Natural killer cell (primary cell): ENCODE measurements around the gene TAS2R43. TPM values are rescaled to one million over a fixed set of nuclear protein-coding genes. Genes with fewer than 3 reads are reported as not detected.
A peak's percentile ranks its signal among the peaks of the same experiment; 100 is the strongest.
"Not testable (repeated sequence)": the region's sequence is repeated elsewhere in the genome, so short reads cannot be mapped to it uniquely, and the experiment has no call there.

Experiments used
- ATAC-seq, 3 donors: fragments of 150-1000 bp in 2 of 3; fragments of 200-7000 bp in 1 of 3; cut with Tn5 transposase; 1 replicate in 1 of 3; 2 replicates in 2 of 3; pipeline ENCODE4 v1.10.0; 2021; ENCODE audit warnings: mild to moderate bottlenecking in 2 of 3, moderate library complexity in 2 of 3
- DNase-seq, 2 donors: peaks; one replicate each; pipeline versions ENCODE4 v3.0.0 to v3.0.0-alpha.2; 2013 to 2021; ENCODE audit warnings: mixed read lengths in 1 of 2
- H3K27ac ChIP-seq: one replicate; pipeline ENCODE4 v1.5.1; 2013; ENCODE audit warnings: mild to moderate bottlenecking, low read length
- H3K27me3 ChIP-seq: one replicate; pipeline ENCODE4 v1.6.1; 2013; ENCODE audit warnings: low read length; ENCODE audit not compliant: control insufficient read depth, insufficient read depth
- H3K36me3 ChIP-seq: one replicate; pipeline ENCODE4 v1.6.1; 2013; ENCODE audit warnings: low read length; ENCODE audit not compliant: control insufficient read depth, insufficient read depth
- H3K4me1 ChIP-seq: one replicate; pipeline ENCODE4 v1.6.1; 2013; ENCODE audit warnings: low read length; ENCODE audit not compliant: control insufficient read depth, insufficient read depth
- H3K4me3 ChIP-seq: one replicate; pipeline ENCODE4 v1.5.1; 2013; ENCODE audit warnings: low read length
- H3K9me3 ChIP-seq: one replicate; pipeline ENCODE4 v1.6.1; 2013; ENCODE audit warnings: low read length; ENCODE audit not compliant: control insufficient read depth, insufficient read depth
- H3K27ac Mint-ChIP-seq, 2 donors: one replicate each; pipeline ENCODE4 v1.8.0; 2022; ENCODE audit warnings: mild to moderate bottlenecking in 2 of 2, mixed read lengths in 2 of 2, moderate library complexity in 1 of 2
- H3K27me3 Mint-ChIP-seq, 2 donors: one replicate each; pipeline ENCODE4 v1.8.0; 2022; ENCODE audit warnings: low read depth in 2 of 2, mixed read lengths in 2 of 2
- H3K36me3 Mint-ChIP-seq: one replicate; pipeline ENCODE4 v1.8.0; 2022; ENCODE audit warnings: mixed read lengths
- H3K4me1 Mint-ChIP-seq, 2 donors: one replicate each; pipeline ENCODE4 v1.8.0; 2022; ENCODE audit warnings: mixed read lengths in 2 of 2
- H3K4me3 Mint-ChIP-seq: one replicate; pipeline ENCODE4 v1.8.0; 2022; ENCODE audit warnings: mild to moderate bottlenecking, moderate library complexity, mixed read lengths
- H3K9me3 Mint-ChIP-seq, 2 donors: one replicate each; pipeline ENCODE4 v1.8.0; 2022; ENCODE audit warnings: mixed read lengths in 2 of 2
- CTCF ChIP-seq: fragments of 200-600 bp; IDR thresholded peaks from one replicate; pipeline ENCODE4 v1.8.0; 2022; ENCODE audit warnings: antibody characterized with exemption
- WGBS: methylation state at CpG from one replicate; pipeline ENCODE4 v1.1.7; 2013; ENCODE audit warnings: missing lambda C conversion rate; ENCODE audit not compliant: insufficient coverage; 5-methylcytosine and 5-hydroxymethylcytosine counted together
- intact Hi-C: fragments of 100-400 bp; cut with micrococcal nuclease; formaldehyde crosslinking; loops from one replicate; pipeline ENCODE4 v1.14.2; 2022
- total RNA-seq, 4 donors: library from RNA; stranded (reverse); fragments of 120-200 nt in 1 of 4; gene quantifications; one replicate each; pipeline versions ENCODE4 v1.2.3 to v1.2.4, GENCODE V29; 2013 to 2022

Gene TAS2R43
- total RNA-seq, 3 donors from 2014 or later (not counting 1 experiment from before 2014, with no cell fraction given), result 2.1 to 6.7 (median 4.5) TPM

- TF ChIP-seq CTCF, result no peak
- Mint-ChIP-seq H3K27me3 (no peaks in the 10 kb centered on the region), H3K9me3 (no peaks in the 10 kb centered on the region), H3K27ac (no peak overlapping the region), H3K36me3 (no peaks in the 10 kb centered on the region), H3K4me3 (no peak overlapping the region), H3K4me1 (peaks cover 23 to 31% of the 10 kb centered on the region in 2 donors)
- no peaks in the 10 kb centered on the region for H3K9me3 ChIP-seq
- H3K4me1 ChIP-seq, result no peaks in the 10 kb centered on the region
- H3K27ac ChIP-seq, result no peak overlapping the region
- WGBS, result 0% methylated on average over 1 of the region's 1 CpG
- ATAC-seq, result no peak
- H3K4me3 ChIP-seq, result no peak overlapping the region
- H3K36me3 ChIP-seq, result no peaks in the 10 kb centered on the region
- no peaks in the 10 kb centered on the region for H3K27me3 ChIP-seq
- intact Hi-C loops, result no loop called here
- no peak for DNase-seq
Measured at GRCh38 chr12:11070999-11071398, 21.1 kb downstream of the TAS2R43 start.

DNA sequence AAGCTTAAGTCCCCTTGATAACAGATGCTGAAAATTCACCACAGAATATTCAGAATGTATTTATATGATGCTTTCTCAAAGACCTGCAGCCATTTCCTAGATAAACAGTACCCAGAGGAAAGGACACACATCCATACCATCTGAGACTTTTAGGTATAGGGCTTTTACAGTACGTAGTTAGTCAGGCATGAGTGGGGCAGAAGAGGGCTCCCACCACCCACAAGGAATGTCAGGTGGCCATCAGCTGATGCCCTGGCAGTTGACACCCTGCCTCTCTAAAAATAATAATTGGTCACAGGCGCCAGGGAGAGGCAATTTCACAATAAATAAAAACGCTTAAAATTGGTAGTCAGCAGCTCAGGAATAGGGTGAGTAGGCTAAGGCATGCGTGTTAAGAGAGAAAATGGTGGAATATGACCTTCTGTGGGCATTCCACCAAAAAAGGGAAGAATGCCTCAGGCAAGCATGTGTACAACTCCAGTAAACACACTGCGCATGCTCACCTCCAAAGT, 22.2 kb downstream of the TAS2R43 start:
- H3K9me3 ChIP-seq, result no peaks in the 10 kb centered on the region
- no peaks in the 10 kb centered on the region for H3K27me3 ChIP-seq
- ATAC-seq, result no peak
- no peaks in the 10 kb centered on the region for H3K36me3 Mint-ChIP-seq
- H3K27me3 Mint-ChIP-seq, result no peaks in the 10 kb centered on the region
- H3K36me3 ChIP-seq, result no peaks in the 10 kb centered on the region
- no peak overlapping the region for H3K4me3 ChIP-seq
- no peak overlapping the region for H3K27ac Mint-ChIP-seq
- peaks cover 23 to 32% of the 10 kb centered on the region in 2 donors for H3K4me1 Mint-ChIP-seq
- 75% methylated on average over 4 of the region's 5 CpGs for WGBS
- no peak overlapping the region for H3K4me3 Mint-ChIP-seq
- intact Hi-C loops, result no loop called here
- DNase-seq, result no peak
- H3K4me1 ChIP-seq, result no peaks in the 10 kb centered on the region
- TF ChIP-seq CTCF, result no peak
- no peak overlapping the region for H3K27ac ChIP-seq
- no peaks in the 10 kb centered on the region for H3K9me3 Mint-ChIP-seq

DNA sequence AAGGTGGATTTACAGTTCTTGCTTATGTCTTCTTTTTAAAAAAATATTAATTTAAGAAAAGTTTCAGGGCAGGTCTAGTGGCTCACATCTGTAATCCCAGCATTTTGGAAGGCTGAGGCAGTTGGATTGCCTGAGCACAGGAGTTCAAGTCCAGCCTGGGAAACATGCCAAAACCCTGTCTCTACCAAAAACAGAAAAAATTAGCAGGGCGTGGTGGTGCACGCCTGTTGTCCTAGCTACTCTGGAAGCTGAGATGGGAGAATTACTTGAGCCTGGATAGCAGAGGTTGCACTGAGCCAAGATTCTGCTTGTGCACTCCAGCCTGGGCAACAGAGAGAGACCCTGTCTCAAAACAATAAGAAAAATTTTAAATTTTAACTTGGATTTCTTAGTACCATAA, 24.6 kb downstream of the TAS2R43 start:
- H3K4me1 ChIP-seq, result no peaks in the 10 kb centered on the region
- H3K4me1 Mint-ChIP-seq, result peaks cover 15 to 27% of the 10 kb centered on the region in 2 donors
- DNase-seq (no peak), ATAC-seq (no peak)
- no peak overlapping the region for H3K4me3 ChIP-seq
- intact Hi-C loops, result no loop called here
- no peak overlapping the region for H3K4me3 Mint-ChIP-seq
- no peaks in the 10 kb centered on the region for H3K9me3 ChIP-seq
- H3K36me3 Mint-ChIP-seq, result no peaks in the 10 kb centered on the region
- H3K27ac ChIP-seq, result no peak overlapping the region
- H3K27me3 Mint-ChIP-seq, result no peaks in the 10 kb centered on the region
- H3K36me3 ChIP-seq, result no peaks in the 10 kb centered on the region
- no peaks in the 10 kb centered on the region for H3K9me3 Mint-ChIP-seq
- H3K27me3 ChIP-seq, result no peaks in the 10 kb centered on the region
- TF ChIP-seq CTCF, result no peak
- no peak overlapping the region for H3K27ac Mint-ChIP-seq
- 50% methylated on average over 2 of the region's 2 CpGs for WGBS

DNA sequence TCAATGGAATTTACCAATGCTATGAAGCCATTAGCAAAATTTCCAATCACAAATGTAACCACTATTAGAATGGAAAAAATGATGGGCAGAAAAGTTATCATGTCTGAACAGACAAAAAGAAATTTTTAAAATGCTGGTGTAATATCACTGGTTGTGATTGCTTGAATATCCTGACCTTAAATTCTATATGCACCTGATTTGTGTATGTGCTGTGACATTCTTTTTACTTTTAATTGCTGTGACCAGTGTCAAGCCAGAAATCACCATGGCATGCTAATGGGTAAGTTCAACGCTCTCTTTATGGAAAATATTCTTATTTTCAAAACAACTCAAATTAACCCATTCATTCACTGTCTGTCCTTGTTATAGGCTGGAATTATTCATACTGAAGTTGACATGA, 29.9 kb downstream of the TAS2R43 start, which contains the start of gene TAS2R46:
TSS of gene TAS2R46 (minus strand) at position 101 of the 400 bp plus-strand sequence. CDS start at position 101, 0 bp downstream.
- H3K4me1 ChIP-seq, ATAC-seq, H3K4me3 ChIP-seq, H3K27ac ChIP-seq, H3K27me3 Mint-ChIP-seq, H3K36me3 ChIP-seq, H3K36me3 Mint-ChIP-seq, intact Hi-C loops, H3K4me3 Mint-ChIP-seq, DNase-seq, H3K9me3 Mint-ChIP-seq, H3K27me3 ChIP-seq, H3K9me3 ChIP-seq: not testable (repeated sequence)
- WGBS, result no CpG with 5 or more reads among the region's 1 CpG
- Mint-ChIP-seq H3K27ac (peak within 1 kb of the TSS in 1 of 2 donors; percentile 5), H3K4me1 (peaks cover 20 to 34% of the 10 kb centered on the region in 2 donors)
